HEK293 (cell line): ENCODE results near the gene RRBP1.

Experiments used
- CTCF ChIA-PET: fragments of 350-600 bp; formaldehyde crosslinking; extraction: SDS; loops from one replicate; lab custom pipeline; 2021; ENCODE audit warnings: antibody characterized with exemption; lab: Yijun Ruan, JAX
- POLR2A ChIA-PET: fragments of 300-600 bp; formaldehyde crosslinking; extraction: SDS; loops from one replicate; lab custom pipeline; 2020; ENCODE audit warnings: antibody characterized with exemption, inconsistent platforms; lab: Yijun Ruan, JAX
- H3K27ac ChIP-seq: fragments of 200-500 bp; sonication (Bioruptor generic); 2 replicates; pipeline ENCODE4 v1.5.1; 2014; ENCODE audit warnings: low read depth, low read length, control low read depth, inconsistent platforms; ENCODE audit errors: extremely low read depth
- H3K36me3 ChIP-seq, 2 experiments: fragments of 200-500 bp in 1 of 2; sonication (Bioruptor generic) in 1 of 2; 1 replicate in 1 of 2; 2 replicates in 1 of 2; pipeline ENCODE4 v1.5.1; 2014 to 2017; ENCODE audit warnings: inconsistent platforms in 2 of 2, low read length in 2 of 2; ENCODE audit not compliant: control insufficient read depth in 2 of 2, insufficient read depth in 1 of 2
- H3K4me1 ChIP-seq: fragments of 200-500 bp; sonication (Bioruptor generic); 2 replicates; pipeline ENCODE4 v1.5.1; 2014; ENCODE audit warnings: mild to moderate bottlenecking, low read length, inconsistent platforms; ENCODE audit not compliant: control insufficient read depth, insufficient read depth
- H3K4me3 ChIP-seq: 2 replicates; pipeline ENCODE4 v1.5.1; 2011; ENCODE audit warnings: low read depth, mild to moderate bottlenecking, control low read depth, low read length, moderate library complexity
- H3K9me3 ChIP-seq: fragments of 200-500 bp; sonication (Bioruptor generic); 2 replicates; pipeline ENCODE4 v1.5.1; 2014; ENCODE audit warnings: low read depth, low read length, inconsistent platforms; ENCODE audit not compliant: control insufficient read depth, insufficient read depth
- ATF2 ChIP-seq: fragments of 450-650 bp; formaldehyde crosslinking; IDR thresholded peaks from 2 replicates; pipeline ENCODE4 v1.5.1; 2016; ENCODE audit warnings: missing biosample characterization, missing genetic modification characterization, low read depth
- FEZF1 ChIP-seq: fragments of 450-650 bp; formaldehyde crosslinking; IDR thresholded peaks from 2 replicates; pipeline ENCODE4 v1.5.1; 2016; ENCODE audit warnings: missing biosample characterization, missing genetic modification characterization
- KLF1 ChIP-seq: fragments of 450-650 bp; formaldehyde crosslinking; IDR thresholded peaks from 2 replicates; pipeline ENCODE4 v1.5.1; 2016; ENCODE audit warnings: missing biosample characterization, missing genetic modification characterization
- ZBTB20 ChIP-seq: fragments of 450-650 bp; formaldehyde crosslinking; IDR thresholded peaks from 2 replicates; pipeline ENCODE4 v1.5.1; 2016; ENCODE audit warnings: missing biosample characterization, missing genetic modification characterization
- ZBTB26 ChIP-seq: fragments of 450-650 bp; formaldehyde crosslinking; optimal IDR thresholded peaks from 2 replicates; pipeline ENCODE3; 2016; ENCODE audit warnings: missing biosample characterization, mild to moderate bottlenecking, missing genetic modification characterization
- ZBTB8A ChIP-seq: fragments of 450-650 bp; formaldehyde crosslinking; IDR thresholded peaks from 2 replicates; pipeline ENCODE4 v1.5.1; 2016; ENCODE audit warnings: missing biosample characterization, missing genetic modification characterization
- ZFHX2 ChIP-seq: fragments of 450-650 bp; formaldehyde crosslinking; conservative IDR thresholded peaks from 2 replicates; pipeline ENCODE4 v1.5.1; 2016; ENCODE audit warnings: missing biosample characterization, missing genetic modification characterization
- ZNF10 ChIP-seq: fragments of 450-650 bp; formaldehyde crosslinking; IDR thresholded peaks from 2 replicates; pipeline ENCODE4 v1.5.1; 2017; ENCODE audit warnings: missing biosample characterization, missing genetic modification characterization
- ZNF133 ChIP-seq: fragments of 450-650 bp; formaldehyde crosslinking; IDR thresholded peaks from 2 replicates; pipeline ENCODE4 v1.5.1; 2016; ENCODE audit warnings: missing biosample characterization, missing genetic modification characterization
- ZNF146 ChIP-seq: fragments of 450-650 bp; formaldehyde crosslinking; IDR thresholded peaks from 2 replicates; pipeline ENCODE4 v1.5.1; 2016; ENCODE audit warnings: missing biosample characterization, missing genetic modification characterization
- ZNF18 ChIP-seq: fragments of 450-650 bp; formaldehyde crosslinking; IDR thresholded peaks from 2 replicates; pipeline ENCODE4 v1.5.1; 2016; ENCODE audit warnings: missing biosample characterization, missing genetic modification characterization
- ZNF184 ChIP-seq: fragments of 450-650 bp; IDR thresholded peaks from 2 replicates; pipeline ENCODE4 v1.5.1; 2018; ENCODE audit warnings: missing biosample characterization, mild to moderate bottlenecking, missing genetic modification characterization
- ZNF2 ChIP-seq: fragments of 450-650 bp; formaldehyde crosslinking; IDR thresholded peaks from 2 replicates; pipeline ENCODE4 v1.5.1; 2016; ENCODE audit warnings: missing biosample characterization, missing genetic modification characterization
- ZNF239 ChIP-seq: fragments of 450-650 bp; formaldehyde crosslinking; IDR thresholded peaks from 2 replicates; pipeline ENCODE4 v1.5.1; 2016; ENCODE audit warnings: missing biosample characterization, missing genetic modification characterization
- ZNF354C ChIP-seq: fragments of 450-650 bp; formaldehyde crosslinking; IDR thresholded peaks from 2 replicates; pipeline ENCODE4 v1.5.1; 2016; ENCODE audit warnings: missing biosample characterization, missing genetic modification characterization, low read depth, borderline replicate concordance
- ZNF449 ChIP-seq: fragments of 450-650 bp; formaldehyde crosslinking; IDR thresholded peaks from 2 replicates; pipeline ENCODE4 v1.5.1; 2017; ENCODE audit warnings: missing biosample characterization, mild to moderate bottlenecking, missing genetic modification characterization, moderate library complexity
- ZNF571 ChIP-seq: fragments of 450-650 bp; formaldehyde crosslinking; IDR thresholded peaks from 2 replicates; pipeline ENCODE4 v1.5.0; 2017; ENCODE audit warnings: missing biosample characterization, missing genetic modification characterization
- ZNF580 ChIP-seq: fragments of 450-650 bp; formaldehyde crosslinking; IDR thresholded peaks from 2 replicates; pipeline ENCODE4 v1.5.1; 2016; ENCODE audit warnings: missing biosample characterization, missing genetic modification characterization
- ZNF670 ChIP-seq: fragments of 450-650 bp; formaldehyde crosslinking; IDR thresholded peaks from 2 replicates; pipeline ENCODE4 v1.5.1; 2016; ENCODE audit warnings: missing biosample characterization, missing genetic modification characterization, low read depth

The RRBP1 gene

GRCh38 chr20:17712708-17713107, 30.7 kb upstream of the RRBP1 start:
- Histone ChIP-seq H3K27ac (no peak overlapping the region), H3K4me1 (no peaks in the 10 kb centered on the region), H3K4me3 (no peak overlapping the region), H3K9me3 (no peaks in the 10 kb centered on the region), H3K36me3 (no peaks in the 10 kb centered on the region)
- TF ChIP-seq ZNF239 (tag by site-specific recombination), result no peak
- no peak for TF ChIP-seq ZNF670 (tag by site-specific recombination)
- no peak for TF ChIP-seq ZFHX2
- no peak for TF ChIP-seq ZNF2 (tag by site-specific recombination)
- TF ChIP-seq ZNF354C (tag by site-specific recombination), result no peak
- no peak for TF ChIP-seq ZNF184 (tag by site-specific recombination)
- TF ChIP-seq ZBTB8A, result no peak
- TF ChIP-seq KLF1 (tag by site-specific recombination), result no peak
- TF ChIP-seq ZBTB26 (tag by site-specific recombination), result no peak
- TF ChIP-seq ZNF10 (tag by site-specific recombination), result no peak
- no peak for TF ChIP-seq FEZF1
- TF ChIP-seq ZNF571 (tag by site-specific recombination), result no peak
- no peak for TF ChIP-seq ZNF18 (tag by site-specific recombination)
- no peak for TF ChIP-seq ZBTB20 (tag by site-specific recombination)
- ChIA-PET POLR2A (no interaction called here), CTCF (no interaction called here)

- no peaks in the 10 kb centered on the region for H3K9me3 ChIP-seq
- CTCF ChIA-PET, result interaction anchor here (0.6 kb wide), 1 partner anchor 154 kb away, joined by 4 read pairs; no protein-coding TSS in a partner anchor
- H3K4me1 ChIP-seq, result no peaks in the 10 kb centered on the region
- TF ChIP-seq ATF2 (tag by site-specific recombination), result no peak
- TF ChIP-seq ZNF580 (tag by site-specific recombination), result no peak
- TF ChIP-seq ZNF449 (tag by site-specific recombination), result no peak
- no peak for TF ChIP-seq ZBTB20 (tag by site-specific recombination)
- TF ChIP-seq ZNF146 (tag by site-specific recombination), result no peak
- TF ChIP-seq ZNF133 (tag by site-specific recombination), result no peak
- no peak overlapping the region for H3K27ac ChIP-seq
- H3K36me3 ChIP-seq, result no peaks in the 10 kb centered on the region
- POLR2A ChIA-PET, result no interaction called here
- H3K4me3 ChIP-seq, result no peak overlapping the region
Measured at GRCh38 chr20:17712201-17712600, 30.2 kb upstream of the RRBP1 start.
